Stomach smooth muscle (tissue), 2 donors: ENCODE results near the gene C2orf92.

ENCODE experiments used
- H3K27ac ChIP-seq: one replicate; pipeline ENCODE4 v1.7.0; 2013; ENCODE audit warnings: mild to moderate bottlenecking, low read length, inconsistent platforms
- H3K27me3 ChIP-seq, 2 donors: one replicate each; pipeline ENCODE4 v1.7.0; 2013; ENCODE audit warnings: low read length in 2 of 2; ENCODE audit not compliant: insufficient read depth in 2 of 2, control insufficient read depth in 1 of 2
- H3K36me3 ChIP-seq, 2 donors: one replicate each; pipeline ENCODE4 v1.7.0; 2013; ENCODE audit warnings: low read length in 2 of 2; ENCODE audit not compliant: control insufficient read depth in 2 of 2, insufficient read depth in 2 of 2
- H3K4me1 ChIP-seq: one replicate; pipeline ENCODE4 v1.7.0; 2013; ENCODE audit warnings: low read length; ENCODE audit not compliant: control insufficient read depth, insufficient read depth
- H3K4me3 ChIP-seq, 2 donors: one replicate each; pipeline ENCODE4 v1.7.0; 2013; ENCODE audit warnings: low read length in 2 of 2
- H3K9ac ChIP-seq, 2 donors: one replicate each; pipeline ENCODE4 v1.7.0; 2013; ENCODE audit warnings: low read length in 2 of 2, mild to moderate bottlenecking in 1 of 2
- H3K9me3 ChIP-seq, 2 donors: one replicate each; pipeline ENCODE4 v1.7.0; 2013; ENCODE audit warnings: low read length in 2 of 2; ENCODE audit not compliant: control insufficient read depth in 2 of 2
- donor health status: healthy.
- donor health status: Pancreatic carcinoma.

The C2orf92 gene

GRCh38 chr2:97733341-97734035 is 64.0 kb downstream of the C2orf92 start:
- Histone ChIP-seq H3K27me3 (no peaks in the 10 kb centered on the region), H3K27ac (no peak overlapping the region), H3K4me3 (no peak overlapping the region), H3K9ac (no peak overlapping the region), H3K36me3 (no peaks in the 10 kb centered on the region), H3K9me3 (peaks cover 3 to 9% of the 10 kb centered on the region in 2 donors), H3K4me1 (no peaks in the 10 kb centered on the region)

- Histone ChIP-seq H3K9me3 (peaks cover 3 to 9% of the 10 kb centered on the region in 2 donors), H3K27me3 (no peaks in the 10 kb centered on the region)
These were observed 64.8 kb downstream of the C2orf92 start for GRCh38 chr2:97734061-97735051.

GRCh38 chr2:97735161-97735561 is 65.6 kb downstream of the C2orf92 start:
- H3K4me3 ChIP-seq, result no peak overlapping the region
- H3K36me3 ChIP-seq, result no peaks in the 10 kb centered on the region
- H3K27me3 ChIP-seq, result no peaks in the 10 kb centered on the region
- H3K9me3 ChIP-seq, result peaks cover 3 to 4% of the 10 kb centered on the region in 2 donors
- H3K4me1 ChIP-seq, result no peaks in the 10 kb centered on the region
- H3K9ac ChIP-seq, result no peak overlapping the region
- no peak overlapping the region for H3K27ac ChIP-seq

More at GRCh38 chr2:97734061-97735051, 64.8 kb downstream of the C2orf92 start:
- Histone ChIP-seq H3K9ac (no peak overlapping the region), H3K27ac (no peak overlapping the region), H3K4me3 (no peak overlapping the region), H3K36me3 (no peaks in the 10 kb centered on the region), H3K4me1 (no peaks in the 10 kb centered on the region)

- Histone ChIP-seq H3K9me3 (no peaks in the 10 kb centered on the region), H3K9ac (no peak overlapping the region), H3K4me1 (no peaks in the 10 kb centered on the region), H3K27me3 (no peaks in the 10 kb centered on the region), H3K4me3 (no peak overlapping the region), H3K36me3 (no peaks in the 10 kb centered on the region), H3K27ac (no peak overlapping the region)
These were observed 66.7 kb downstream of the C2orf92 start for GRCh38 chr2:97736185-97736584.

GRCh38 chr2:97736608-97737330 is 67.3 kb downstream of the C2orf92 start:
- no peaks in the 10 kb centered on the region for H3K27me3 ChIP-seq
- H3K36me3 ChIP-seq, result no peaks in the 10 kb centered on the region
- no peaks in the 10 kb centered on the region for H3K9me3 ChIP-seq
- no peak overlapping the region for H3K4me3 ChIP-seq
- no peak overlapping the region for H3K9ac ChIP-seq
- H3K4me1 ChIP-seq, result no peaks in the 10 kb centered on the region
- no peak overlapping the region for H3K27ac ChIP-seq

GRCh38 chr2:97737421-97738178 is 68.1 kb downstream of the C2orf92 start:
- Histone ChIP-seq H3K27me3 (no peaks in the 10 kb centered on the region), H3K36me3 (no peaks in the 10 kb centered on the region), H3K4me1 (no peaks in the 10 kb centered on the region), H3K27ac (no peak overlapping the region), H3K4me3 (no peak overlapping the region), H3K9ac (no peak overlapping the region), H3K9me3 (no peaks in the 10 kb centered on the region)

- no peaks in the 10 kb centered on the region for H3K36me3 ChIP-seq
- H3K9me3 ChIP-seq, result no peaks in the 10 kb centered on the region
- H3K4me1 ChIP-seq, result no peaks in the 10 kb centered on the region
- no peaks in the 10 kb centered on the region for H3K27me3 ChIP-seq
- H3K4me3 ChIP-seq, result no peak overlapping the region
- no peak overlapping the region for H3K9ac ChIP-seq
- no peak overlapping the region for H3K27ac ChIP-seq
These were observed 68.9 kb downstream of the C2orf92 start for GRCh38 chr2:97738179-97739019.

- no peak overlapping the region for H3K9ac ChIP-seq
- no peak overlapping the region for H3K4me3 ChIP-seq
- no peaks in the 10 kb centered on the region for H3K9me3 ChIP-seq
- peaks cover 0 to 4% of the 10 kb centered on the region in 2 donors for H3K36me3 ChIP-seq
- H3K4me1 ChIP-seq, result no peaks in the 10 kb centered on the region
- no peaks in the 10 kb centered on the region for H3K27me3 ChIP-seq
- no peak overlapping the region for H3K27ac ChIP-seq
These were observed 69.7 kb downstream of the C2orf92 start for GRCh38 chr2:97739020-97739892.

- Histone ChIP-seq H3K36me3 (peaks cover 0 to 4% of the 10 kb centered on the region in 2 donors), H3K27ac (no peak overlapping the region), H3K27me3 (no peaks in the 10 kb centered on the region), H3K4me3 (no peak overlapping the region), H3K4me1 (no peaks in the 10 kb centered on the region), H3K9me3 (no peaks in the 10 kb centered on the region), H3K9ac (no peak overlapping the region)
These were observed 70.4 kb downstream of the C2orf92 start for GRCh38 chr2:97739893-97740245.
